ENCODE measurements around the gene TREML1. TPM values are rescaled to one million over a fixed set of nuclear protein-coding genes. Genes with fewer than 3 reads are reported as not detected.

TREML1 gene
- total and polyA plus RNA-seq, 9 of the 15 experiments (the other 6 are each of a cell fraction or from before 2014, with no cell fraction given), result not detected

GRCh38 chr6:41200296-41200900 is 46.3 kb upstream of the TREML1 start (continued):
- TF ChIP-seq SIRT6 (IDR thresholded peaks at IDR 0.05; ENCODE audit: low read depth, low read length) (no peak), MXD1 (CRISPR knock-in tag; IDR thresholded peaks at IDR 0.05; ENCODE audit: borderline replicate concordance, poor library complexity, severe bottlenecking) (no peak), FOXP4 (CRISPR knock-in tag; IDR thresholded peaks at IDR 0.05; ENCODE audit: borderline replicate concordance) (no peak), PBX2 (CRISPR knock-in tag; IDR thresholded peaks at IDR 0.05; ENCODE audit: low read depth) (no peak), PBX2 (tag; conservative IDR thresholded peaks at IDR 0.05; ENCODE audit: low read depth) (no peak), TAF1 (IDR thresholded peaks at IDR 0.05; ENCODE audit: control insufficient read depth, extremely low read depth, insufficient read depth, low read length, severe bottlenecking) (no peak), RFX5 (IDR thresholded peaks at IDR 0.05; ENCODE audit: low read depth, low read length) (no peak), SIX5 (IDR thresholded peaks at IDR 0.05; ENCODE audit: borderline replicate concordance in 1 of 2, insufficient read depth in 1 of 2, low read depth in 1 of 2, low read length in 2 of 2) (no peak), ZNF239 (CRISPR knock-in tag; IDR thresholded peaks at IDR 0.05) (no peak), TGIF2 (CRISPR knock-in tag; IDR thresholded peaks at IDR 0.05) (no peak), MTA1 (IDR thresholded peaks at IDR 0.05; ENCODE audit: borderline replicate concordance) (0 out of 2 replicates have a peak, but pooled peaks have one; percentile 39), POLR2A (conservative IDR thresholded peaks at IDR 0.05) (no peak), ZNF282 (CRISPR knock-in tag; IDR thresholded peaks at IDR 0.05) (no peak), MCM2 (IDR thresholded peaks at IDR 0.05; ENCODE audit: low read depth) (no peak), FOS (IDR thresholded peaks at IDR 0.05; ENCODE audit: extremely low read depth, insufficient read length) (no peak), ZNF121 (CRISPR knock-in tag; conservative IDR thresholded peaks at IDR 0.05) (no peak), BACH1 (tag; IDR thresholded peaks at IDR 0.05) (no peak), KLF1 (tag; IDR thresholded peaks at IDR 0.05) (no peak), JUN (IDR thresholded peaks at IDR 0.05; ENCODE audit: borderline replicate concordance, low read depth, low read length) (no peak), JUN (CRISPR knock-in tag; IDR thresholded peaks at IDR 0.05; ENCODE audit: borderline replicate concordance) (no peak), BRCA1 (IDR thresholded peaks at IDR 0.05) (no peak), BRCA1 (CRISPR knock-in tag; IDR thresholded peaks at IDR 0.05) (no peak), ILK (tag; IDR thresholded peaks at IDR 0.05; ENCODE audit: borderline replicate concordance, low read depth) (no peak), TBL1XR1 (IDR thresholded peaks at IDR 0.05; ENCODE audit: low read length in 2 of 2) (peak in 1 of 2 experiments; percentile 22; a peak in 1 of 4 replicates), HSF4 (CRISPR knock-in tag; IDR thresholded peaks at IDR 0.05; ENCODE audit: borderline replicate concordance) (no peak), ZNF589 (CRISPR knock-in tag; IDR thresholded peaks at IDR 0.05; ENCODE audit: low read depth) (peak; percentile 64; the same call in 1 of the 2 replicates)

All from K562 (cell line).